Neural cell (in vitro differentiated cells): Measurements from ENCODE around the gene UBE2D1. TPM values are rescaled to one million over a fixed set of nuclear protein-coding genes. Genes with fewer than 3 reads are reported as not detected.

Experiments used
- H2AFZ ChIP-seq: fragments of 200-600, 300-800 bp; sonication (generic), shearing (Covaris generic); 2 replicates; pipeline ENCODE4 v1.6.0; 2014; ENCODE audit warnings: low read depth, mild to moderate bottlenecking, antibody characterized with exemption, low read length, moderate library complexity
- H3F3A ChIP-seq: fragments of 200-600 bp; shearing (Covaris generic); 2 replicates; pipeline ENCODE4 v1.6.1; 2016; ENCODE audit warnings: mild to moderate bottlenecking, moderate library complexity, mixed read lengths, antibody characterized with exemption, low read length; ENCODE audit not compliant: insufficient read depth, poor library complexity, severe bottlenecking
- H3K27ac ChIP-seq: fragments of 200-600, 300-800 bp; sonication (generic), shearing (Covaris generic); 2 replicates; pipeline ENCODE4 v1.5.1; 2014; ENCODE audit warnings: mild to moderate bottlenecking, low read length, moderate library complexity
- H3K27me3 ChIP-seq: fragments of 300-800, 200-600 bp; sonication (generic), shearing (Covaris generic); 2 replicates; pipeline ENCODE4 v1.6.0; 2014; ENCODE audit warnings: mild to moderate bottlenecking, low read depth, low read length, moderate library complexity; ENCODE audit not compliant: insufficient read depth
- H3K36me3 ChIP-seq: fragments of 300-800, 200-600 bp; sonication (generic), shearing (Covaris generic); 2 replicates; pipeline ENCODE4 v1.5.1; 2014; ENCODE audit warnings: mild to moderate bottlenecking, antibody characterized with exemption, low read length, moderate library complexity; ENCODE audit not compliant: insufficient read depth
- H3K4me2 ChIP-seq: fragments of 300-800, 200-600 bp; sonication (generic), shearing (Covaris generic); 2 replicates; pipeline ENCODE4 v1.6.0; 2014; ENCODE audit warnings: mild to moderate bottlenecking, low read length
- H3K4me3 ChIP-seq: fragments of 300-800, 200-600 bp; sonication (generic), shearing (Covaris generic); 2 replicates; pipeline ENCODE4 v1.5.1; 2014; ENCODE audit warnings: mild to moderate bottlenecking, low read length, moderate library complexity
- H3K79me2 ChIP-seq: fragments of 200-600 bp; shearing (Covaris generic); replicated peaks from 2 replicates; pipeline ENCODE4 v1.6.0; 2014; ENCODE audit warnings: mild to moderate bottlenecking, low read length, moderate library complexity; ENCODE audit not compliant: insufficient read depth
- H3K9ac ChIP-seq: fragments of 300-800, 200-600 bp; sonication (generic), shearing (Covaris generic); 2 replicates; pipeline ENCODE4 v1.6.1; 2016; ENCODE audit warnings: mild to moderate bottlenecking, low read length, mixed read lengths
- H3K9me2 ChIP-seq: fragments of 200-600 bp; shearing (Covaris generic); 2 replicates; pipeline ENCODE4 v1.6.1; 2016; ENCODE audit warnings: mild to moderate bottlenecking, low read length, mixed read lengths; ENCODE audit not compliant: insufficient read depth
- H3K9me3 ChIP-seq: fragments of 200-600, 300-800 bp; sonication (generic), shearing (Covaris generic); 2 replicates; pipeline ENCODE4 v1.6.1; 2016; ENCODE audit warnings: mild to moderate bottlenecking, mixed run types, low read length, moderate library complexity, mixed read lengths
- H4K20me1 ChIP-seq: fragments of 200-600 bp; shearing (Covaris generic); 2 replicates; pipeline ENCODE4 v1.6.1; 2016; ENCODE audit warnings: mild to moderate bottlenecking, mixed run types; ENCODE audit not compliant: insufficient read depth
- EP300 ChIP-seq: fragments of 450-650 bp; conservative IDR thresholded peaks from 2 replicates; pipeline ENCODE4 v1.6.1; 2014; ENCODE audit warnings: antibody characterized with exemption, mild to moderate bottlenecking, moderate library complexity; ENCODE audit not compliant: poor library complexity, severe bottlenecking
- EZH2 ChIP-seq: fragments of 200-600, 300-800 bp; shearing (Covaris generic), sonication (generic); IDR thresholded peaks from 2 replicates; pipeline ENCODE4 v1.6.1; 2014; ENCODE audit warnings: antibody characterized with exemption, low read length, borderline replicate concordance, mild to moderate bottlenecking; ENCODE audit not compliant: insufficient read depth, poor library complexity, severe bottlenecking
- MXI1 ChIP-seq: fragments of 450-650 bp; conservative IDR thresholded peaks from 2 replicates; pipeline ENCODE4 v1.6.1; 2014; ENCODE audit warnings: antibody characterized with exemption, mild to moderate bottlenecking; ENCODE audit not compliant: poor library complexity, severe bottlenecking
- POLR2AphosphoS5 ChIP-seq: IDR thresholded peaks from 2 replicates; pipeline ENCODE4 v1.6.1; 2012
- RAD21 ChIP-seq: fragments of 450-650 bp; conservative IDR thresholded peaks from 2 replicates; pipeline ENCODE4 v1.6.1; 2014; ENCODE audit warnings: antibody characterized with exemption, mild to moderate bottlenecking, moderate library complexity
- SMC3 ChIP-seq: fragments of 450-650 bp; conservative IDR thresholded peaks from 2 replicates; pipeline ENCODE4 v1.6.1; 2014; ENCODE audit warnings: antibody characterized with exemption, mild to moderate bottlenecking, moderate library complexity; ENCODE audit not compliant: poor library complexity
- TAF1 ChIP-seq: IDR thresholded peaks from 2 replicates; pipeline ENCODE4 v1.6.1; 2012; ENCODE audit warnings: low read depth
- polyA plus RNA-seq: library from polyadenylated mRNA; depleted of rRNA; stranded (reverse); fragments of >200 nt; gene quantifications from 2 replicates; pipeline ENCODE4 v1.2.3, GENCODE V29; 2014
- TF ChIP-seq, protein P1 (sequence below): IDR thresholded peaks from 2 replicates; pipeline ENCODE4 v1.6.1; 2012; ENCODE audit warnings: borderline replicate concordance
- TF ChIP-seq, protein P2 (sequence below): fragments of 450-650 bp; IDR thresholded peaks from 2 replicates; pipeline ENCODE4 v1.5.1; 2014; ENCODE audit warnings: antibody characterized with exemption, mild to moderate bottlenecking, moderate library complexity; ENCODE audit not compliant: poor library complexity, severe bottlenecking

UBE2D1 gene
- polyA plus RNA-seq, 1 donor from 2014 or later = 89.8 TPM

DNA sequence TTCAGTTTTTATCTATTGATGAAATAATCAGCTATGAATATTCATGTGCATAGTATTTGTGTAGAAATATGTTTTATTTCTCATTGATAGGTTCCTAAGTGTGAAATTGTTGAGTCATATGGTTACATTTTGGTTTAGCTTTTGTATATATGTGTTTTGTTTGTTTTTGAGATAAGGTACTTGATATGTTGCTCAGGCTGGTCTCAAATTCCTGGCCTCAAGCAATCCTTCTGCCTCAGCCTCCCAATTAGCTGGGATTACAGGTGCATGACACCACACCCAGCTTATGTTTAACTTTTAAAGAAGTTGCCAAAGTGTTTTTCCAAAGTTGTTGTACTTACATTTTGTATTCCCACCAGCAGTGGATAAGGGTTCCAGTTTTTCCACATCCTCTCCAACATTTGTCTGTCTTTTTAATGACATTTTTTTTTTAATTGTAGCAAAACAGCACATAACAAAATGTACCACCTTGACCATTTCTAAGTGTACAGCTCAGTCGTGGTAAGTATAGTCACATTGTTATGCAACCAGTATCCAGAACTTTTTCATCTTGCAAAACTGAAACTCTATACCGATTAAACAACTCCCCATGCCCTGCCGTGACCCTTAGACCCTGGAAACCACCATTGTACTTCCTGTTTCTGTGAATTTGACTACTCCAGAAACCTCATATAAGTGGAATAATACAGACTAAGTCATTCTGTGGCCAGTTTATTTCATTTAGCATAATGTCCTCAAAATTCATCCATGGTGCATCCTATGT is 12.6 kb upstream of the UBE2D1 start:
- H4K20me1 ChIP-seq = no peaks in the 10 kb centered on the region
- H3F3A ChIP-seq = no peaks in the 10 kb centered on the region
- no peak for TF ChIP-seq TAF1
- TF ChIP-seq EP300 = no peak
- TF ChIP-seq SMC3 = no peak
- TF ChIP-seq POLR2AphosphoS5 = no peak
- no peak for TF ChIP-seq EZH2
- TF ChIP-seq, protein P1, sequence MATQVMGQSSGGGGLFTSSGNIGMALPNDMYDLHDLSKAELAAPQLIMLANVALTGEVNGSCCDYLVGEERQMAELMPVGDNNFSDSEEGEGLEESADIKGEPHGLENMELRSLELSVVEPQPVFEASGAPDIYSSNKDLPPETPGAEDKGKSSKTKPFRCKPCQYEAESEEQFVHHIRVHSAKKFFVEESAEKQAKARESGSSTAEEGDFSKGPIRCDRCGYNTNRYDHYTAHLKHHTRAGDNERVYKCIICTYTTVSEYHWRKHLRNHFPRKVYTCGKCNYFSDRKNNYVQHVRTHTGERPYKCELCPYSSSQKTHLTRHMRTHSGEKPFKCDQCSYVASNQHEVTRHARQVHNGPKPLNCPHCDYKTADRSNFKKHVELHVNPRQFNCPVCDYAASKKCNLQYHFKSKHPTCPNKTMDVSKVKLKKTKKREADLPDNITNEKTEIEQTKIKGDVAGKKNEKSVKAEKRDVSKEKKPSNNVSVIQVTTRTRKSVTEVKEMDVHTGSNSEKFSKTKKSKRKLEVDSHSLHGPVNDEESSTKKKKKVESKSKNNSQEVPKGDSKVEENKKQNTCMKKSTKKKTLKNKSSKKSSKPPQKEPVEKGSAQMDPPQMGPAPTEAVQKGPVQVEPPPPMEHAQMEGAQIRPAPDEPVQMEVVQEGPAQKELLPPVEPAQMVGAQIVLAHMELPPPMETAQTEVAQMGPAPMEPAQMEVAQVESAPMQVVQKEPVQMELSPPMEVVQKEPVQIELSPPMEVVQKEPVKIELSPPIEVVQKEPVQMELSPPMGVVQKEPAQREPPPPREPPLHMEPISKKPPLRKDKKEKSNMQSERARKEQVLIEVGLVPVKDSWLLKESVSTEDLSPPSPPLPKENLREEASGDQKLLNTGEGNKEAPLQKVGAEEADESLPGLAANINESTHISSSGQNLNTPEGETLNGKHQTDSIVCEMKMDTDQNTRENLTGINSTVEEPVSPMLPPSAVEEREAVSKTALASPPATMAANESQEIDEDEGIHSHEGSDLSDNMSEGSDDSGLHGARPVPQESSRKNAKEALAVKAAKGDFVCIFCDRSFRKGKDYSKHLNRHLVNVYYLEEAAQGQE = no peak
- TF ChIP-seq RAD21 = no peak
- TF ChIP-seq, protein P2, sequence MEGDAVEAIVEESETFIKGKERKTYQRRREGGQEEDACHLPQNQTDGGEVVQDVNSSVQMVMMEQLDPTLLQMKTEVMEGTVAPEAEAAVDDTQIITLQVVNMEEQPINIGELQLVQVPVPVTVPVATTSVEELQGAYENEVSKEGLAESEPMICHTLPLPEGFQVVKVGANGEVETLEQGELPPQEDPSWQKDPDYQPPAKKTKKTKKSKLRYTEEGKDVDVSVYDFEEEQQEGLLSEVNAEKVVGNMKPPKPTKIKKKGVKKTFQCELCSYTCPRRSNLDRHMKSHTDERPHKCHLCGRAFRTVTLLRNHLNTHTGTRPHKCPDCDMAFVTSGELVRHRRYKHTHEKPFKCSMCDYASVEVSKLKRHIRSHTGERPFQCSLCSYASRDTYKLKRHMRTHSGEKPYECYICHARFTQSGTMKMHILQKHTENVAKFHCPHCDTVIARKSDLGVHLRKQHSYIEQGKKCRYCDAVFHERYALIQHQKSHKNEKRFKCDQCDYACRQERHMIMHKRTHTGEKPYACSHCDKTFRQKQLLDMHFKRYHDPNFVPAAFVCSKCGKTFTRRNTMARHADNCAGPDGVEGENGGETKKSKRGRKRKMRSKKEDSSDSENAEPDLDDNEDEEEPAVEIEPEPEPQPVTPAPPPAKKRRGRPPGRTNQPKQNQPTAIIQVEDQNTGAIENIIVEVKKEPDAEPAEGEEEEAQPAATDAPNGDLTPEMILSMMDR = no peak
- no peak for TF ChIP-seq MXI1
- H3K4me3 ChIP-seq = no peak overlapping the region
- no peaks in the 10 kb centered on the region for H3K27me3 ChIP-seq
- no peaks in the 10 kb centered on the region for H3K79me2 ChIP-seq
- no peak overlapping the region for H3K9ac ChIP-seq
- H3K9me2 ChIP-seq = no peaks in the 10 kb centered on the region
- no peaks in the 10 kb centered on the region for H3K36me3 ChIP-seq
- H3K9me3 ChIP-seq = no peaks in the 10 kb centered on the region
- H2AFZ ChIP-seq = no peak overlapping the region
- H3K27ac ChIP-seq = no peak overlapping the region
- H3K4me2 ChIP-seq = no peak overlapping the region

DNA sequence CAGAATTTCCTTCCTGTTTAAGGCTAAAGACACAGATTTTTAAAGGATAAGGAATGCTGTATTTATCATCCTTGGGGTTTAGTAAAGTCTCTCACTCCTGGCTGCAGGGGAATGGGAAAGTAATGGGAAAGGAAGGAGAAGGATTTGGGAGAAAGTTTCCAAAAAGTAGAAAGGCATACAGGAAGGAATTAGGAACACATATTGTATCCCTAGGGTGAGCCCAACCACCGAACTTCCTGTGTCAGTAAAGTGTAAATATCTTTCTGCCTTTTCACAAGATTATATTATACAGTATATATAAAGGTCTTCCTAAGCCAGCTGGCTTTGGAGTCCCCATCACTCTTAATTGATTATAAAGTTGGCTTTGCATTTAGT is 12.0 kb upstream of the UBE2D1 start:
- Histone ChIP-seq H2AFZ (no peak overlapping the region), H3K36me3 (no peaks in the 10 kb centered on the region), H3K27me3 (no peaks in the 10 kb centered on the region), H3K79me2 (no peaks in the 10 kb centered on the region), H3K27ac (no peak overlapping the region), H3K9ac (no peak overlapping the region), H3K4me2 (no peak overlapping the region), H3F3A (no peaks in the 10 kb centered on the region), H3K9me2 (no peaks in the 10 kb centered on the region), H4K20me1 (no peaks in the 10 kb centered on the region), H3K4me3 (no peak overlapping the region), H3K9me3 (no peaks in the 10 kb centered on the region)
- TF ChIP-seq POLR2AphosphoS5 (no peak), SMC3 (no peak), EP300 (no peak), RAD21 (no peak)
- TF ChIP-seq, protein P2 = no peak
